Activated naive CD4-positive, alpha-beta T cell treated with anti-CD3 and anti-CD28 coated beads, Interleukin-2, amount 10 ng/mL, durations not matched to agents 7 days and 5 days (primary cell): Measurements from ENCODE around the gene STK36.
"Not testable (repeated sequence)": the region's sequence is repeated elsewhere in the genome, so short reads cannot be mapped to it uniquely, and the experiment has no call there.

Experiments used
- CTCF ChIA-PET: fragments of 350-600 bp; sonication (Branson Sonifier 250); formaldehyde crosslinking; loops from one replicate; lab custom pipeline; 2021; ENCODE audit warnings: antibody characterized with exemption; lab: Charles Lee
- DNase-seq: peaks from one replicate; pipeline ENCODE4 v3.0.0-alpha.2; 2020
- H3K27ac Mint-ChIP-seq: one replicate; pipeline ENCODE4 v1.8.0; 2021; ENCODE audit warnings: mild to moderate bottlenecking, moderate library complexity, mixed read lengths
- H3K27me3 Mint-ChIP-seq: one replicate; pipeline ENCODE4 v1.8.0; 2021; ENCODE audit warnings: mild to moderate bottlenecking, mixed read lengths
- H3K36me3 Mint-ChIP-seq: one replicate; pipeline ENCODE4 v1.8.0; 2021; ENCODE audit warnings: mixed read lengths
- H3K4me1 Mint-ChIP-seq: one replicate; pipeline ENCODE4 v1.8.0; 2021; ENCODE audit warnings: mixed read lengths
- H3K4me3 Mint-ChIP-seq: one replicate; pipeline ENCODE4 v1.8.0; 2021; ENCODE audit warnings: mild to moderate bottlenecking, moderate library complexity, mixed read lengths
- H3K9me3 Mint-ChIP-seq: one replicate; pipeline ENCODE4 v1.8.0; 2021; ENCODE audit warnings: mixed read lengths

STK36 gene

DNA sequence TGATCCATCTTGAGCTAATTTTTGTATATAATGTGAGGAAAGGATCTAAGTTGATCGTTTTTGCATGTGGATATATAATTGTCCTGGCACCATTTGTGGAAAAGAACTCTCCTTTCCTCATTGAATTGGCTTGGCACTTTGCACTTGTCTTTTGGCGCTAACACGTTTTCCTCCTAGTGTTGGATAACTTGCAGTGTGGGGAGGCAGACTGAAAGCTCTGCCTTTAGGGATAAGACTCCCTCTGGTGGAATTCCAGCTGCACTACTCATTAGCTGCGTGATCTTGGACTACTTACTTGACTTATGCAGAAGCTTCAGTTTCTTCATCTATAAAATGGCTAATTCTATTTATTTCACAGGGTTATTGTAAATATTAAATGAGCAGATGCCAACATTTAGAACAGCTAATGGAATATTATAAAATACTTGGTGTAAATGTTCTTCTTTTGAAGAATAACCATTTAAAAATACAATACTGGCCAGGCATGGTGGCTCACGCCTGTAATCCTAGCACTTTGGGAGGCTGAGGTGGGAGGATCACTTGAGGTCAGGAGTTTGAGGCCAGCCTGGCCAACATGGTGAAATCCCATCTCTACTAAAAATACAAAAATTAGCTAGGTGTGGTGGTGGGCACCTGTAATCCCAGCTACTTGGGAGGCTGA lies 15.6 kb downstream of the STK36 start:
- H3K4me1 Mint-ChIP-seq, H3K27me3 Mint-ChIP-seq, H3K36me3 Mint-ChIP-seq, H3K9me3 Mint-ChIP-seq, H3K4me3 Mint-ChIP-seq, H3K27ac Mint-ChIP-seq: not testable (repeated sequence)
- CTCF ChIA-PET = interaction anchor here (0.7 to 2.0 kb wide), 15 partner anchors 9 to 233 kb away, joined by 3 to 14 read pairs (median 4); partner anchors contain the start of genes BCS1L, RNF25, STK36 and TTLL4
- peak; percentile 57 for DNase-seq

DNA sequence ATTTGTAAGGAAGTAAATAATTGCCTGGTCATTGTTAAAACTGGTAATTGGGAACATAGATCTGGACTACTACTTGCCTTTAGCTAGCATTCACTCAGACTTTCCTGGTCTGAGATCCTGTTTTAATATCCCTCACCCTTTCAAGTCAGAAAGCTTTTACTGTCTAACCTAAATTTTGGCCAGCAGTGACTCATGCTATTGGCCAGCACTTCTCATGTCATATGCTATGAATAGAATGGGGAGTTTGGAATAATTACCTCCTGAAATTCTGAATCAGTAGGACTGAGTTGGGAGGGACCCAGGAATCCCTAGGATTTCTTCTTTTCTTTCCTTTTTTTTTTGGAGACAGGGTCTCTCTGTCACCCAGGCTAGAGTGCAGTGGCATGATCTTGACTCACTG lies 19.3 kb downstream of the STK36 start:
- no peaks in the 10 kb centered on the region for H3K9me3 Mint-ChIP-seq
- no peaks in the 10 kb centered on the region for H3K27me3 Mint-ChIP-seq
- H3K36me3 Mint-ChIP-seq = no peaks in the 10 kb centered on the region
- H3K4me3 Mint-ChIP-seq = no peak overlapping the region
- CTCF ChIA-PET = no interaction called here
- H3K27ac Mint-ChIP-seq = no peak overlapping the region
- DNase-seq = no peak
- H3K4me1 Mint-ChIP-seq = peaks cover 3% of the 10 kb centered on the region

DNA sequence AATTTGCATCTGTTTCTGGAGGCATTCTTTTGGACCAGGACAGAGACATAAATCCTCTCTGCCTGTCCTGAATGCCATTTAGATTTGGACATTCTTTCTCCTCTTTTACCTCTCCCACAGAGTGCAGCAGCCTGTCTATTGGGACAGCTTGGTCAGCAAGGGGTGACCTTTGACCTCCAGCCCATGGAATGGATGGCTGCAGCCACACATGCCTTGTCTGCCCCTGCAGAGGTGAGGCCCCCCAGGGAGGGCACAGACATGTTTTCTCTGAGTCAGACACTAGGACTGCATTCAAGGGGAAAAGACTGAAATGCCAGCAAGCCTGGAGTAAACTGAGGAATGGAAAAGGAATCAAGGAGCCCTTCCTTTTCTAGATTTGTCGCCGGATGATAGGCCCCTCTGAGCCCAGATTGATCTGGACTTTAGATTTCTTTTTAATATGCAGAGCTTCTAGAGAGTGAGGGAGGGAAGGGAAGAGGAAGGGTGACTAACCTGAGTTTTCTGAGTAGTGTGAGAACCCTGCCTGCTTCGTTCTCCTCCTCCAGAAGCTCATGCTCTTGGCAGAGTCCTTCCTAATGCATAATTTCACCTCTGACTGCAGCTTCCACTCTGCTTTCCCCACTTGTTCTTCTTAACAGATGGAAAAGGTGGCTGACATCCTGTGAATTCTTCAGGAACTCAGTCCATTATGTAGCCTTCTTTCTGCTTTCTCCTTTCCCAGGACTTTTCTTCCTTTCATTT lies 22.7 kb downstream of the STK36 start:
- no peaks in the 10 kb centered on the region for H3K36me3 Mint-ChIP-seq
- DNase-seq = no peak
- no peaks in the 10 kb centered on the region for H3K9me3 Mint-ChIP-seq

GRCh38 chr2:218698885-218699284 lies 27.0 kb downstream of the STK36 start:
- Mint-ChIP-seq H3K4me3 (no peak overlapping the region), H3K27ac (no peak overlapping the region), H3K27me3 (no peaks in the 10 kb centered on the region), H3K9me3 (no peaks in the 10 kb centered on the region), H3K4me1 (no peaks in the 10 kb centered on the region), H3K36me3 (no peaks in the 10 kb centered on the region)
- CTCF ChIA-PET = interaction anchor here (1.0 kb wide), 1 partner anchor 12 kb away, joined by 3 read pairs; no protein-coding TSS in a partner anchor
- no peak for DNase-seq

More for the DNA sequence above, 22.7 kb downstream of the STK36 start:
- Mint-ChIP-seq H3K27ac (peak overlapping the region; percentile 66), H3K4me1 (no peaks in the 10 kb centered on the region), H3K27me3 (no peaks in the 10 kb centered on the region), H3K4me3 (no peak overlapping the region)
- CTCF ChIA-PET = interaction anchor here (1.1 kb wide), 1 partner anchor 16 kb away, joined by 3 read pairs; the partner anchor contains the start of gene TTLL4

- Mint-ChIP-seq H3K4me3 (no peak overlapping the region), H3K9me3 (no peaks in the 10 kb centered on the region), H3K4me1 (no peaks in the 10 kb centered on the region), H3K36me3 (no peaks in the 10 kb centered on the region), H3K27ac (no peak overlapping the region), H3K27me3 (peaks cover 6% of the 10 kb centered on the region)
- CTCF ChIA-PET = interaction anchor here (1.2 to 1.5 kb wide), 3 partner anchors 8 to 82 kb away, joined by 3 to 7 read pairs (median 4); no protein-coding TSS in a partner anchor
- DNase-seq = no peak
Measured at GRCh38 chr2:218701806-218702205, 29.9 kb downstream of the STK36 start.

- Mint-ChIP-seq H3K9me3 (no peaks in the 10 kb centered on the region), H3K4me1 (peaks cover 7% of the 10 kb centered on the region), H3K36me3 (no peaks in the 10 kb centered on the region), H3K4me3 (no peak overlapping the region), H3K27me3 (peaks cover 14% of the 10 kb centered on the region), H3K27ac (no peak overlapping the region)
- no peak for DNase-seq
- CTCF ChIA-PET = no interaction called here
Measured at GRCh38 chr2:218703341-218703740, 31.5 kb downstream of the STK36 start.

- no peak overlapping the region for H3K27ac Mint-ChIP-seq
- no peaks in the 10 kb centered on the region for H3K9me3 Mint-ChIP-seq
- H3K36me3 Mint-ChIP-seq = no peaks in the 10 kb centered on the region
- DNase-seq = no peak
- no peak overlapping the region for H3K4me3 Mint-ChIP-seq
- H3K27me3 Mint-ChIP-seq = peaks cover 18% of the 10 kb centered on the region
- CTCF ChIA-PET = interaction anchor here (0.6 to 1.9 kb wide), 3 partner anchors 36 to 287 kb away, joined by 3 to 5 read pairs (median 3); partner anchors contain the start of genes RNF25 and STK36
- H3K4me1 Mint-ChIP-seq = peaks cover 22% of the 10 kb centered on the region
Measured at GRCh38 chr2:218708086-218708485, 36.2 kb downstream of the STK36 start.

- CTCF ChIA-PET = interaction anchor here (0.6 to 2.3 kb wide), 11 partner anchors 8 to 140 kb away, joined by 3 to 9 read pairs (median 4); partner anchors contain the start of genes BCS1L and ZNF142
- peak overlapping the region; percentile 99 for H3K4me3 Mint-ChIP-seq
- H3K27ac Mint-ChIP-seq = no peak overlapping the region
- peaks cover 18% of the 10 kb centered on the region for H3K27me3 Mint-ChIP-seq
- peaks cover 29% of the 10 kb centered on the region for H3K4me1 Mint-ChIP-seq
- H3K9me3 Mint-ChIP-seq = no peaks in the 10 kb centered on the region
- no peak for DNase-seq
- H3K36me3 Mint-ChIP-seq = no peaks in the 10 kb centered on the region
Measured at GRCh38 chr2:218709908-218710307, 38.0 kb downstream of the STK36 start.

DNA sequence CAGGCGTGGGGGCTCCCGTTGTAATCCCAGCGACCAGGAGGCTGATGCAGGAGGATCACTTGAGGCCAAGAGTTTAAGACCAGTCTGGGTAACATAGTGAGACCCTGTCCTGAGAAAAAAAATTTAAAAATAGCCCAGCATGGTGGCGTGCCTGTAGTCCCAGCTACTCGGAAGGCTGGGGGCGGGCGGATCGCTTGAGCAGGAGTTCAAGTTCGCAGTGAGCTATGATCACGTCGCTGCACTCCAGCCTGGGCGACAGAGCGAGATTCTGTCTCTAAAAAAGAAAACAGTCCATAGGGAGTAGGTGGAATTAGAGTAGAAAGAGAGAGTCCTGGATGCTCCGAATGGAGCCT lies 38.4 kb downstream of the STK36 start:
- Mint-ChIP-seq H3K27ac (no peak overlapping the region), H3K4me3 (peak overlapping the region; percentile 99), H3K27me3 (peaks cover 18% of the 10 kb centered on the region), H3K9me3 (no peaks in the 10 kb centered on the region), H3K4me1 (peaks cover 29% of the 10 kb centered on the region), H3K36me3 (no peaks in the 10 kb centered on the region)
- CTCF ChIA-PET = interaction anchor here (0.6 to 2.3 kb wide), 13 partner anchors 8 to 140 kb away, joined by 3 to 9 read pairs (median 4); partner anchors contain the start of genes BCS1L, RNF25, STK36 and ZNF142
- no peak for DNase-seq

DNA sequence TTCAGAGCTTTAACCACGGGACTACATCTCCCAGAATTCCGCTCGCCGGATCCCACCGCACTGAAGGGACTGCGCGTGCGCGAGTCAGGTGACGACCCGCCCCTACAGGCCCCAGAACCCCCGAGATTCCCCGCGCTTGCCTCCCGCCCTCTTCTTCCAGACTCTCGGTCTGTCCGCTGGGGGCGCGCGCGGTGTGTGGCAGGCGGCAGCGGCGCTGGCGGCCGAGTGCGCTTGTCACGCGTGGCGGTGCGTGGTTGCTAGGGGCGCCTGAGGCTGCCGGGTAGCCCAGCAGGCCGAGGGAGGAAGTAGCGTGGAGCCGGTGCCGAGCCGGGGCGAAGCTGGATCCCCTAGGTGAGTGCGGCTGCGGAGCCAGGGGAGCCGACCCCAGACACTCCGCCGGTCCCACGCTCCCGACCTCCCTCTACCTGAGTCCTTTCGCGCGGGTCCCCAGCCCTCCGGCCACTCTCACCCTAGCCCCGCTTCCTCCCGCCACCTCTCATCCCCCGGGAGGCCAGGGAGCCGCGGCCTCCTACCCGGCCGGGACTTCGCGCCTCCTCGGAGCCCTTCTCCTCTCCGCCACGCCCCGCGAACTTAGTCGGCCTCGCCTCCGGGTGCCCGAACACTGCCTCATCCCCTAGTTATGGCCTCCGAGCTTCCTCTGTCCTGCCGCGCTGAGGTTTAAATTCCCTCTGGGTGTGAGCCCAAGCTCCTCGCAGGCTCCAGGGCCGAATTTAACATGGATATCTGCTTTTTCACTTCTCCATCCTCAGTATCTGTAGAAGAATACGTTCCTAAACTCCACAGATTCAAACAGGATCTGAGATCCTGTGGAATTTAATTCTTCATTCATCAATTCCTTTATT lies 39.0 kb downstream of the STK36 start, which contains the start of gene TTLL4:
Gene TTLL4, plus strand, starts transcription at position 149 of the 863 bp plus-strand sequence. CDS start 26,842 bp downstream, outside the sequence.
- Mint-ChIP-seq H3K27me3 (peaks cover 18% of the 10 kb centered on the region), H3K36me3 (peaks cover 2% of the 10 kb centered on the region)
- DNase-seq = peak; percentile 99

DNA sequence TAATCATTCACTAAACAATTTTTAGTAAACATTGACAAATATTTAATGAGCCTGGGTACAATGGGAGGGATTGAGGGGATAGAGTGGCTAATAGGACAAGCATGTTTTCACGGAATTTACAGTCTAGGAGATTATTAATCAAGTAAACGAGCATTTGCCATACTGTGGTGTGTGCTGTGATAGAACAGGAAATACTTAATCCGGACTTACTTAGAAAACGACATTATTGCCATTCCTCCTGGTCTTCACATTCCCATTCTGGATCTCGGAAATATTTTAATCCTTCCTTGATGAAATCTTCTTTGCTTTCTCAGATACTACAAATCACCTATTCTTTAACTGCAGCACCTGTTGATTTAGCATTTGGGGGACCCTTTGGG lies 39.7 kb downstream of the STK36 start:
- no peak for DNase-seq
- peaks cover 3% of the 10 kb centered on the region for H3K36me3 Mint-ChIP-seq
- peaks cover 15% of the 10 kb centered on the region for H3K27me3 Mint-ChIP-seq
- H3K9me3 Mint-ChIP-seq = no peaks in the 10 kb centered on the region
- CTCF ChIA-PET = interaction anchor here (1.1 to 2.3 kb wide), 7 partner anchors 10 to 136 kb away, joined by 3 to 9 read pairs (median 5); partner anchors contain the start of genes RNF25 and STK36
- peak overlapping the region; percentile 84 for H3K27ac Mint-ChIP-seq
- H3K4me3 Mint-ChIP-seq = peak overlapping the region; percentile 99
- H3K4me1 Mint-ChIP-seq = peaks cover 29% of the 10 kb centered on the region

More for the DNA sequence above, 39.0 kb downstream of the STK36 start, which contains the start of gene TTLL4:
- Mint-ChIP-seq H3K27ac (peak within 1 kb of the TSS; percentile 84), H3K9me3 (no peaks in the 10 kb centered on the region), H3K4me1 (peaks cover 29% of the 10 kb centered on the region), H3K4me3 (peak within 1 kb of the TSS; percentile 99)
- CTCF ChIA-PET = interaction anchor here (0.6 to 2.3 kb wide), 15 partner anchors 8 to 139 kb away, joined by 3 to 9 read pairs (median 4); partner anchors contain the start of genes BCS1L, RNF25, STK36 and ZNF142

DNA sequence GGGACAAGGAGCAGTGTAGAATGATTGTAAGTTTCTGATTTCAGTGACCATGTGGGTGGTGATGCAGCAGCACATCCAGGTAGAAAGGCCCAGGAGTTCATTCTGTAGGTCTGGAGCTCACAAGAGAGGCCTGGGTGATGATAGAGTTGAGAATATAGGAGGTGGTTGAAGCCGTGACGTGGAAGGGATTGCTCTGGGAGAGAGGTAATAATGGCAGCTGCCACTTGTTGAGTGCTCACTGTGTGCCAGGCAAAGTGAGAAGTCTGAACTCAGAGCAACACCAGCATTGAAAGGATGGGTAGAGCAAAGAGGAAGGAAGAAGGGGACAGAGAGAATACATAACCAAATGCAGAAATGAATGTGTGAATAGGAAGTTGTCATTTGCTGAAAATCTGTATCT lies 42.0 kb downstream of the STK36 start:
- H3K4me3 Mint-ChIP-seq = no peak overlapping the region
- H3K27ac Mint-ChIP-seq = no peak overlapping the region
- H3K4me1 Mint-ChIP-seq = peaks cover 24% of the 10 kb centered on the region
- DNase-seq = no peak
- peaks cover 4% of the 10 kb centered on the region for H3K27me3 Mint-ChIP-seq
- CTCF ChIA-PET = interaction anchor here (1.1 kb wide), 1 partner anchor 638 kb away, joined by 3 read pairs; no protein-coding TSS in a partner anchor
- peaks cover 4% of the 10 kb centered on the region for H3K36me3 Mint-ChIP-seq
- no peaks in the 10 kb centered on the region for H3K9me3 Mint-ChIP-seq

DNA sequence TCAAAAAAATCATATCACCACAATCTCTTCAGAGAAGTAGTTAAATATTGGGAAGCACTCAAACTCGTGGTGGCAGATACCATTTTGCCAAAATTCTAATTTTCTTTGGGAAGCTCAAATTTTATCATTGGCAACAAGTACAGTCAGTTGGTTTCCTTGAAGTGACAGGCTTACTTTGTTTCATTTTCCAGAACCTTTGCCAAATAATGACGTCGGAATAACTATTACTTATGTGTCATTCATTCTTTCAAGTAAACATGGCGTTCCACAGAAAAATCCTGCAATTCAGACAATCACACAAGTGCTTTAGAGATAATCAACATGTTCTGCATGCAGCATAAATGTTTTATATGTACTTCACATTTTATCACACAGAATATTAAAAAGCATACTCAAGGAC lies 44.2 kb downstream of the STK36 start:
- Mint-ChIP-seq H3K4me1 (peaks cover 21% of the 10 kb centered on the region), H3K9me3 (no peaks in the 10 kb centered on the region), H3K27me3 (no peaks in the 10 kb centered on the region), H3K4me3 (no peak overlapping the region), H3K36me3 (peaks cover 9% of the 10 kb centered on the region), H3K27ac (no peak overlapping the region)
- no peak for DNase-seq
- CTCF ChIA-PET = interaction anchor here (0.6 to 1.2 kb wide), 2 partner anchors 131 to 180 kb away, joined by 4 to 5 read pairs; no protein-coding TSS in a partner anchor
